Activated CD8-positive, alpha-beta memory T cell treated with anti-CD3 and anti-CD28 coated beads, Interleukin-2, amount 50 U/mL, for 1 hour (primary cell): ENCODE data around the gene WDR11.

Experiments used
- DNase-seq: peaks from one replicate; pipeline ENCODE4 v3.0.0-alpha.2; 2020; ENCODE audit errors: extremely low read depth

Gene WDR11

GRCh38 chr10:120850911-120851865, at the start of gene WDR11:
WDR11 (plus strand) TSS chr10:120851362; CDS start chr10:120851421, 59 bp downstream.
- no peak for DNase-seq

GRCh38 chr10:120802935-120803334, 48.2 kb upstream of the WDR11 start:
- DNase-seq, result no peak

DNA sequence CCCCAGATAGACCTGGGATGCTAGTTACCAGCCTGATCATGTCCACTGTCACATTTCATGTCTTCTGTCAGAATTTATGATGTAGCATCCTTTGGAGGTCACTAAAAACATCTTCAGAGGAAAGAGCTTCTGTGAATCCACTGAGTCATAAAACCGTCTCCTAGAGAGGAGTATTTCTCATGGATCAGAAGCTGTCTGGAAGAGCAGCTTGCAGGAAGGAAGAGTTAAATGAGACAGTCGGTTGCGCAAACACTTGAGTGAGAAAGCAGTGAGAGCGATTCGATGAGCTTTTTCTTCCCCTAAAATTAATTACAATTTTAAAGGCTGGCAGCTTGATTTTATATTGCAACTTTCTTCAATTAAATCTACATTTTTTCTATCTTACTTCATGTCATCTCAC, 47.2 kb upstream of the WDR11 start:
- no peak for DNase-seq

DNA sequence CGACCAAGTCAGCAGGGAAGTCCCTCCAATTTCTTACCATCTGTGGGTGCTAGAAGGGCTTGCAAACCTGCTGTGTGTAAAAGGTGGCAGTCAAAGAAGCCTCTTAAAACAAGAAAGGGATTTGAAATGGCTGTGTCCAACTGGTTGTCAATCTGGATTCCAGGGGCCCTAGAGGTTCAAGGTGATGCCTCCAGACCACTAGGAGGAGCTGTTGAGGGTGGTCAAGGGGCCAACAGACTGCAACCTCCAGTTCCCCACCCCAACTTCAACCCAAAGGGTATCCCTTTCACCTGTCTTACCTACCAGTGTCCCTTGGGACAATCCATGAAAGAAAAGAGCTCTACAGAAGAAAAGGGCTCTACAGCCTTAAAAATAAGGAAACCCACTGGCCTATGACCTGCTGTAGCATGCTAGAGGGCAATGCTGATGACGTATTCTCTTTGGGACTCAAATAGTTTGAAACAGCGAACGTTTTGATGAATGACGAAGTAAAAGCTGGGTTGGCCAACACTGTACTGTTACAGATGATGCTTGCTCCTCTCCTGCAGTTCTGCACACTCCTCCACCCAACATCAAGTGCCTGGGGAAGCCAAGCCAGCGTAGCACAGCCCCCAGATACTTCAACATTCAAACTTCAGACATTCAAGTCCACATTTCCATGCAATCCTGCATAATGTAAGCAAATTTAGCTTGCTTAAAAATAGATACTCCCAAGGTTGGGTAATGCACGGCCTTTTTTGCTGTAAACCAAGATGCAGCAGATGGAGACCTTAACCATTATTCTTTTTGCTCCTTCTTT, 45.9 kb upstream of the WDR11 start:
- DNase-seq, result no peak

DNA sequence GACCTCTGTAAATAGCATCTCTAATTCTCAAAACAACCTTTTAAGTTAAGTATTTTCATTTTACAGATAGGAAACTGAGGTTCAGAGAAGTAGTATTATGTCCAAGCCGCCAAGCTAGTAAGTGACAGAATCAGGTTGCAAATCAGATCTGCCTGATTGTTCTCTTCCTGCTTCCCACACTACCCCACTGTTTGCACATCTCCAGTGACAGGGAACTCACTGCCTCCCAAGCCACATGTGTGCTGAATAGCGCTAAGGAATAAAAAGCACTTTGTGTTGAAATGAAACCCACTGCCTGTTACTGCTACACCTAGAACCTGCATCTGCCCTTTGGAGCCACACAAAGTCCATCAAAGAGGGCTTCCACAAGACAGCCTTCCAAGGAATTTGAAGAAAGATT, 45.1 kb upstream of the WDR11 start:
- no peak for DNase-seq

DNA sequence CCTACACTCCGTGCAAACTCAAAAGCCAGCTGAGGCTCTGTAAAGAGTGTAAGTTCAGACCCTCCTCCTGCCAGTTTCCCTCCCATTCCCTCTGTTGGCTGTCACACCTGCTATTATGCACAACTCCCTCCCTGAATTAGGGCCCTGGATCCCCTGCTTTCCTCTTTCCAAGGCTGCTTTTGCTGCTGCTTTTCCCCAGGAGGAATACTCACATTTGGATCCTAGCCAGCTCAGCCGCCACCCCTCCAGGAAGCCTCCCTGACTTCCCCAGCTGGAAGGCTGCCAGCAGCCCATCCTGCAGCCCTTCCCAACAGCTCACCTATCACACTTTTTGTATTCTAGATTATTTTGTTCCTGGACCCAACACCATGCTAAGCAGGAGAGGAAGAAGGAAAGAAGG, 40.9 kb upstream of the WDR11 start:
- DNase-seq, result no peak

DNA sequence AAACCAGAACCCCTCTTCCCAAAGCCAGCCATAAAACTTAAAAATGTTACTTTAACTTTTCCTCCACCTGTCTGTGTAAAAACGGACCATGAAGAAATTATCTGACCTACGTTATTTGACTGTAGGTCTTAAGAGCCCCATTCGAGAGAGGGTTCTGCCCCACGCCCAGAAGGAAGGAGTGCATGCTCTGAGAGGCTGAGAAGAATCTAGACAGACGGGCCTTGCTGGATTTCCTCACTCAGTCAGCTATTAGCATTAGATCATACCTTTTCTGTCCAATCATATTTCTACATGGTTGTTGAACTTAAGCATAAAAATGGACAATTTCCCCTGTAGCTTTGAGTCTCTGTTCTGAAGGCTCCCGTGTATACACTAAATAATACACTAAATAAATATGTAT, 38.1 kb upstream of the WDR11 start:
- no peak for DNase-seq

DNA sequence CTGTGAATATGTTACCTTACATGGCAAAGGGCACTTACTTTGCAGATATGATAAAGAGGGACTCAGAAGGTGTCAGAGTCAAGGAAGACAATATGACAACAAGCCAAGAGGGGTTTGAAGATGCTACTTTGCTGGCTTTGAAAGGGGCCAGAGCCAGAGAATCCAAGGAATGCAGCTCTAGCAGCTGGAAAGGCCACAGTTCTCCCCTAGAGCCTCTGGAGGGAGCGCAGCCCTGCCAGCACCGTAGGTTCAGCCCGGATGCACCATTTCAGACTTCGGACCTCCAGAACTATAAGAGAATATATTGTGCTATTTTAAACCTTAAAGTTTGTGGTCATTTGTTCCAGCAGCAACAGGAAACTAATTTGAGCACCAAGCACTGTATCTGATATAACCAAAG, 32.9 kb upstream of the WDR11 start:
- DNase-seq, result no peak

GRCh38 chr10:120819366-120819765, 31.8 kb upstream of the WDR11 start:
- DNase-seq, result no peak

DNA sequence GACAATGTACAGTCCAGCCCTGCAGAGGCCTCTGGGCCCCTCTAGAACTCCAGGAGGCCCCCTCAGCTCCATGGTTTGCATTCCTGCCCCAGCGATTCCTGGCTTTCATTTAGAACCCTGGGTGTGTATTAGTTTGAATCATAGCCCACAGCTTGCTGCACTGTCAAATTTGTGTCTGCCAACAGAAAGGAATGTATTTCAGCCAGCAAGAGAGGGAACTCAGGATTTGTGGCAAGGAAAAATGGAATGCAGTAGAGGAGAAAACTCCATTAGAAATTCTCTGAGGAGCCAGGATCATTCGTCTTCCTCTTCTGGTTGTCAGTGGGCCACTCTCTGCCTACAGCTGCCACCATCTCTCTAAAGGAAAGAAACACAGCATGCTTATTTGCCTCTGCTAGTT, 27.9 kb upstream of the WDR11 start:
- DNase-seq, result no peak

DNA sequence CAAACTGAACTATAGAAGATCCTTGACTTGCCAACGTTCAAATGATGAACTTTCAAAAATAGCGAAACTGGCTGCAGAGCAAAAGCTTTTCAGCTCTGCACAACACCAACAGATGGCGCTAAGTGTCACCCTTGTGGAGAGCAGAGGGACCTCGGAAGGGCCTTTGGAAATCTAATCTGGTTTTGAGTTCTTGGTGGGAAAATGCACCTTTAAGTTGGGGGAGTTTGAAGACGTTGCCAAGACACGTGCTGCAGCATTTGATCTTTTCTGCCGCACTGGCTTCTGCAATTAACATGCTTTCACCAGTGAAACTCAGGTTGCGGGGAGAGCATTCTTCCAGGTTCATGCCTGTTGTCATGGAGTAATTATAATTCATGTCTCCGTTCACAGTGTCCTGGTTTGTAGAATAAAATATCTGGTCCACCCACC, 26.3 kb upstream of the WDR11 start:
- no peak for DNase-seq

DNA sequence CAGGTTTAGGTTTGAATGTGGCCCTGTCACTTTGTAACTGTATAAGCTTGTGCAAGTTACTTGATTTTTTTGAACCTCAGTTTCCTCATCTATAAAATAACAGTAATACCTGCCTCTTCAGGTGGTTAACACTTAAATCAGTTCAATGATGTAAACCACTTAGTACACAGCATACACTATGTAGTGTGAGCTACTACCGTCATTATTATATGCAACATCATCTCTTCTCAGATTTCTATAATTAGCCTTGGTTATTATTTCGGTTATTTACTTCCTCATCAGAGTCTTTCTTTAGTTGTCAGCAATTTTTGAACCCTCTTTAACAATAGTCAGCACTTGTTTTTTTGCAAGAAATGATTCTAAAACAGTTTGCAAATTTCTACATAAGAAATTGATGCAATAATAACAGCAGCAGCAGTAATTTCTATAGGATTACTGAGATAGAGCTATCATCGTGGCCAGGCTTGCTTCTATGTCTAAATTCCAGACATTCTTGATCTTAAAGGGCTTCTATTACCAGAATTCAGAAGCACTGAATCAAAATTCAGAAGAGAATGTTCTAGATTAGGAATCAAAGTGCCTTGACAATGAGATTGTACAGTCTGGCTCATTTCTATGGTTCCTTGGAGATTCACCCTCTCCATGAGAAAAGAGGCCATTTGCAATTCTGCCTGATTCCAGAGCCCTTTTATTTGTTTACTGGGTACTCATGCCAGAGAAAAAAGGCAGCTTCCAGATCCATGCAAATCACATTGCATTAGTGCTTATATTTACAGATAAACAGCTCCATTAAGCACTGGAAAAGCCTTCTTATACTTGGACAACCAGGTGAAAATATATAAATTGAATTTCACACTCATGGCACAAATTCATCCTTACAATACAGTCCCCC, 25.0 kb upstream of the WDR11 start:
- DNase-seq, result no peak

- DNase-seq, result no peak
Observed at GRCh38 chr10:120827251-120827875, 23.8 kb upstream of the WDR11 start.

DNA sequence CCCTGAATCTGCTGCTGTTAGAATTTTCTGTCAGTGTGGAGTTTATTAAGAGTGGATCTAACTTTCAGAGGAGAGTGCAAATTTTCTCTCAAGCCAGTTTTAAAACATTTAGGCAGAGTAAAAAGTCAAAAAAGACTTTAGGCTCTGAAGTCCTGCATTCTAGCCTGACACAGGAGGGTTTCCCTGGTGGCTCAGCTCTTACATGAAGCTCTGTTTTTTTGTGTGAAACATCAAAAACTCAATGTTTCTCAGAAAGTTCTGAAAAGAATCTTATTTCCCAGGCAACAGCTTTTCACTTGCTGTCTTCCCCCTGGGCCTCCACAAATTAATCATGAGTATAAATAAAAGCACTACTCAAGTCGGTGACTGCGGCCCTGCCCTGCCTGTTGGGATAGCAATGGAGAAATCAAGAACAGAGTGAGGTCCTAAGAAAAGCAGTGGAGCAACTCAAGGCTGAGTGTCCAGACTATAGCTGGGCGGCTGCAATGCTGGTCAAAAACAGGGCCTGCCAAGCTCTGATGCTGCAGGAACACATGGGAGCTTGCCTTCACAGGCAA, 22.3 kb upstream of the WDR11 start:
- no peak for DNase-seq

DNA sequence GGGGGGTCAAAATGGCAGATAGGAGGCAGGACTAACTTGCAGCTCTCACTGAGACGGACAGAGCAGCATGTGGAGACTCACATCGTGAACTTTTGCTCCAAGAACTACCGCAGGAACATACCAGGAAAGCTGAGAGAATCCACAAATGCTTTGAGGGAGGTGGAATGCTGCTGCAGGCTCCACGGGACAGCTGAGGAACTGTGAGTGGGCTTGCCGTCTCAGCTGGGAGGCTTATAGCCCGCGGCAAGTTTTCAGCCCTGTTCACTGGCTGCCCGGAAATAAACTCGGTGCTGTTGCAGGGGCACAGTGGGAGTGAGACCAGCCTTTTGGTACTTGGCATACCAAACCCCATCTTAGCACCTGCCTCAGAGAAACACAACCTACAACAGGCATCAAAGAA, 19.1 kb upstream of the WDR11 start:
- DNase-seq, result no peak

DNA sequence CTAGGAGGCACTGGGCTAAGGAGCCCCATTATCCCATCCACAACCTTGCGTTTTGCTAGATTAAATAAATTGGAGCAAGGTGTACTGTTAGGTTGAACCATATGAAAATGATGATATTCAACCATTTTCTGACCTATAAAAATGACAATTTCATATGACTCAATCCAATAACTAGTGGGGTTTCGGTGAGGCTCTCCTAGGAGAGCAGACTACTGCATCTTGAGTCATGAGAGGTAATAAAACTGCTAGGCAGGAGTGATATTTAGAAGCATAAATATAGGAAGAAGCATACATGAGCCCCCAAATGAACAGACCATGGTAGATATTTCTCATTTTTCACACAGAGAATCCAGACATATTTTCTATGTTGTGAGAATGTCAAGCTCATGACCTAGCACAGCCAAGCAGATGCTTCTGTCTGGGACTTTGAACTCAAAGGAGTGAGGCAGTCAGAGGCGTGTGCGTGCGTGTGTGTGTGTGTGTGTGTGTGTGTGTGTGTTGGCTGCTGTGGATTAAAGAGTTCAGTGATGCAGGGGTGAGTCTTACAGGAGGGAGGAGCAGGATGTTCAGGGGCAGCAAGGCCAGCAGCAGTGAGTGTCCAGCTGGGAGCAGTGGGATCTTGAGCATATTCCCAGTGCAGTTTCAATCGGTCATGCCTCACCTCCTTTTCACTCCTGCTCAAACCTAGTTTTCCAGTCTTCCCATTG, 17.8 kb upstream of the WDR11 start:
- DNase-seq, result no peak

DNA sequence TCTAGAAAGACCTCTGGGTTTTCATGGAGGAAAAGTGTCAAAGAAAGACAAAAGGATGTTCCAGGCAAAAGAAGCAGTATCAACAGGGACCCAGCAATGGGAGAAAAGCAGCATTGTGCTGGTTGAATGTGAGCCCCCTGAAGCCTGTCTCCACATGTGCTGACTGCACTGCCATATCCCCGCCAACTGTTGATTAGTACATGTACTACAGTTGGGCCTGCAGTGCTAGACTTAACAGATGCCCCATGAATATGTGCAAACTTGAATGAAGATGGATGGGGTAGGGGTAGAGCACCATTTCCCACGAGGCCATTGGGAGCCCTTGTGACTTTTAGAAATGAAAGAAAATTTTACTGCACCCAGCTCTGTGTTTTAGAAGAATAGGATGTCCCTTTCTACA, 15.6 kb upstream of the WDR11 start:
- DNase-seq, result no peak

- no peak for DNase-seq
Observed at GRCh38 chr10:120838941-120839340, 12.2 kb upstream of the WDR11 start.

DNA sequence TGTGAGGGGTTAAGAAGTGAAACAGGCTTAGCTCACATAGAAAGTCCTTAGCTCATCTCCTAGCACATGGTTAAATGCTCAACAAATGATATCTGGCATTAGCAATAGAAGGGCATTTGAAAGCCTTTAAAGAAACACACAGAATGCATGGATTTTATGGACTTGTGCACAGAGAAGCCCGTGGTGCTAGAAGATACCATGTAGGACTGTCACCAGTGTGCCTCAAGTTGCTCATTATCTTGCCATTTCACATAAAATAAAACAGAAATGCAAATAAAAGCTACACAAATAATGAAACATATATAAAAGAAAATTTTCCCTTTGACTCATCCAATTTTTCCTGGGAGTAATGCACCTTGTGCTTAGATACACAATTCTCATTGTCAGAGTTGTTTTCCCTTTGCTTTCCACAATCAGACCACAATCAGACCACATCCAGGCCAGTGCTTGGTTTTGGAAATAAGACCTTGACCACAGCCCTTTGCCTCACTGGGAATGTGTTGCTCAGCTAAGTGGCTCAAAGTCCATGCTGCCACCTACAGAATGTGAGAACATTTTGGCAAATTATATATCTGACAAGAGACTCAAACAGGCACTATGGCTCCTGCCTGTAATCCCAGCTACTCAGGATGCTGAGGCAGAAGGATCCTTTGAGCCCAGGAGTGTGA, 9.5 kb upstream of the WDR11 start:
- no peak for DNase-seq

GRCh38 chr10:120854388-120854787, 3.2 kb downstream of the WDR11 start:
- DNase-seq, result no peak
